GM12878 (cell line): ENCODE results near the gene RIPPLY3. TPM values are rescaled to one million over a fixed set of nuclear protein-coding genes. Genes with fewer than 3 reads are reported as not detected.

Source experiments
- ATAC-seq: fragments of 200-7000 bp; cut with Tn5 transposase; 3 replicates; pipeline ENCODE4 v1.9.1; 2020; ENCODE audit warnings: mild to moderate bottlenecking, moderate library complexity
- BruUV-seq: library from RNA; stranded (reverse); fragments of 400-500 nt; replicated peaks from 2 replicates; lab custom pipeline; 2021; lab: Mats Ljungman, UMichigan
- CTCF ChIA-PET: fragments of 300-600 bp; sonication (Branson Sonifier 250); formaldehyde crosslinking; extraction: SDS; loops from one replicate; lab custom pipeline; 2021; ENCODE audit warnings: inconsistent platforms; lab: Yijun Ruan, JAX
- POLR2A ChIA-PET: fragments of 350-600 bp; formaldehyde crosslinking; extraction: SDS; loops from one replicate; lab custom pipeline; 2021; ENCODE audit warnings: inconsistent platforms; lab: Charles Lee
- RAD21 ChIA-PET: fragments of 300-600 bp; sonication (Branson Sonifier 250); formaldehyde crosslinking; loops from one replicate; lab custom pipeline; 2023; ENCODE audit warnings: antibody characterized with exemption; ENCODE audit not compliant: unreplicated experiment; lab: Charles Lee
- SMC1A ChIA-PET: fragments of 300-600 bp; sonication (Branson Sonifier 250); formaldehyde crosslinking; loops from one replicate; lab custom pipeline; 2023; ENCODE audit not compliant: unreplicated experiment, uncharacterized antibody; lab: Charles Lee
- DNase-seq: peaks from one replicate; pipeline ENCODE4 v3.0.0-alpha.2; 2011; ENCODE audit warnings: low read depth, low spot score
- FAIRE-seq: peaks from 3 replicates; lab custom pipeline; 2011; peaks lifted over from hg19 to GRCh38; lab: Jason Lieb, UNC
- H2AFZ ChIP-seq: 2 replicates; pipeline ENCODE4 v1.6.0; 2011; ENCODE audit warnings: low read depth, low read length, control low read depth; ENCODE audit not compliant: control insufficient read depth
- H3K27ac ChIP-seq: 2 replicates; pipeline ENCODE4 v1.5.1; 2011; ENCODE audit warnings: control low read depth; ENCODE audit not compliant: control insufficient read depth, insufficient read depth
- H3K27me3 ChIP-seq, 2 experiments: replicated peaks in 1 of 2; 2 replicates each; pipeline versions ENCODE4 v1.6.0 to v1.6.1; 2011; ENCODE audit warnings: low read length in 1 of 2; ENCODE audit not compliant: control insufficient read depth in 2 of 2, insufficient read depth in 2 of 2
- H3K36me3 ChIP-seq, 2 experiments: 2 replicates each; pipeline ENCODE4 v1.5.1; 2011; ENCODE audit warnings: low read length in 1 of 2; ENCODE audit not compliant: control insufficient read depth in 2 of 2, insufficient read depth in 2 of 2
- H3K4me1 ChIP-seq: 2 replicates; pipeline ENCODE4 v1.6.1; 2011; ENCODE audit warnings: mild to moderate bottlenecking, low read length, moderate library complexity, mixed read lengths; ENCODE audit not compliant: control insufficient read depth, insufficient read depth
- H3K4me2 ChIP-seq: 2 replicates; pipeline ENCODE4 v1.6.0; 2011; ENCODE audit warnings: control low read depth; ENCODE audit not compliant: control insufficient read depth, insufficient read depth
- H3K4me3 ChIP-seq: fragments of 200-600 bp; sonication (generic); 2 replicates; pipeline ENCODE4 v1.5.1; 2016
- H3K79me2 ChIP-seq: 2 replicates; pipeline ENCODE4 v1.6.0; 2011; ENCODE audit warnings: low read length; ENCODE audit not compliant: control insufficient read depth, insufficient read depth
- H3K9ac ChIP-seq: 2 replicates; pipeline ENCODE4 v1.8.0; 2011; ENCODE audit warnings: low read length, control low read depth, mixed read lengths; ENCODE audit not compliant: control insufficient read depth, insufficient read depth
- H3K9me3 ChIP-seq: replicated peaks from 3 replicates; pipeline ENCODE4 v1.5.1; 2011; ENCODE audit warnings: mild to moderate bottlenecking, low read length; ENCODE audit not compliant: control insufficient read depth, insufficient read depth
- H4K20me1 ChIP-seq: 2 replicates; pipeline ENCODE4 v1.6.0; 2011; ENCODE audit not compliant: control insufficient read depth, insufficient read depth
- ATF7 ChIP-seq: fragments of 450-650 bp; IDR thresholded peaks from 2 replicates; pipeline ENCODE4 v1.6.1; 2016; ENCODE audit warnings: low read depth, mild to moderate bottlenecking
- BACH1 ChIP-seq: fragments of 450-650 bp; IDR thresholded peaks from 2 replicates; pipeline ENCODE4 v1.6.1; 2017; ENCODE audit warnings: mild to moderate bottlenecking, borderline replicate concordance
- IKZF1 ChIP-seq: fragments of 450-650 bp; conservative IDR thresholded peaks from 2 replicates; pipeline ENCODE4 v1.6.1; 2017; ENCODE audit warnings: antibody characterized with exemption, mild to moderate bottlenecking
- JUNB ChIP-seq: IDR thresholded peaks from 2 replicates; pipeline ENCODE4 v1.6.1; 2016; ENCODE audit warnings: antibody characterized with exemption, mild to moderate bottlenecking
- LARP7 ChIP-seq: fragments of 450-650 bp; IDR thresholded peaks from 2 replicates; pipeline ENCODE4 v1.6.1; 2017; ENCODE audit warnings: mild to moderate bottlenecking
- MEF2A ChIP-seq: IDR thresholded peaks from 2 replicates; pipeline ENCODE4 v1.6.1; 2011; ENCODE audit warnings: low read depth, mild to moderate bottlenecking, low read length, moderate library complexity; ENCODE audit not compliant: insufficient read depth
- POU2F2 ChIP-seq: IDR thresholded peaks from 3 replicates; pipeline ENCODE4 v1.6.1; 2011; ENCODE audit warnings: low read depth, mild to moderate bottlenecking, low read length, borderline replicate concordance
- TCF3 ChIP-seq: IDR thresholded peaks from 2 replicates; pipeline ENCODE4 v1.6.1; 2012; ENCODE audit warnings: low read depth, mild to moderate bottlenecking, low read length, borderline replicate concordance; ENCODE audit not compliant: insufficient read depth
- TCF7 ChIP-seq: IDR thresholded peaks from 2 replicates; pipeline ENCODE4 v1.6.1; 2014; ENCODE audit warnings: antibody characterized with exemption, borderline replicate concordance
- WGBS: methylation state at CpG from one replicate; pipeline ENCODE4 v1.1.6; 2016; ENCODE audit warnings: low lambda C conversion rate; ENCODE audit not compliant: insufficient replicate concordance, insufficient coverage; ENCODE audit errors: missing lambda C conversion rate; 5-methylcytosine and 5-hydroxymethylcytosine counted together
- in situ Hi-C: fragments of 300-500 bp; cut with MboI; formaldehyde crosslinking; loops from 9 replicates; pipeline ENCODE4 v1.14.3; 2018; ENCODE audit warnings: mixed read lengths
- intact Hi-C: fragments of 100-400 bp; cut with micrococcal nuclease; formaldehyde crosslinking; loops from one replicate; pipeline ENCODE4 v1.14.2; 2022; ENCODE audit not compliant: unreplicated experiment
- polyA plus RNA-seq, 11 experiments: library from polyadenylated mRNA; depleted of rRNA in 4 of 11; unstranded in 6 of 11; stranded (reverse) in 5 of 11; fragments of >200 nt; fragmentation: Nextera tagmentation in 4 of 11; fragmentation: Illumina TruSeq in 1 of 11; extraction: Ambion mirVana in 4 of 11; extraction: Trizol in 1 of 11; gene quantifications; 1 replicate in 1 of 11; 2 replicates in 10 of 11; pipeline versions ENCODE4 v1.2.1 to v1.2.3, GENCODE V29; 2011 to 2016; ENCODE audit warnings: inconsistent platforms in 2 of 11, missing spikeins in 2 of 11, low read depth in 1 of 11
- total RNA-seq, 4 experiments: library from RNA; depleted of rRNA in 3 of 4; stranded (reverse); fragments of >200 nt in 3 of 4; fragmentation: Illumina TruSeq in 1 of 4; extraction: Trizol in 1 of 4; gene quantifications; 2 replicates each; pipeline versions ENCODE4 v1.2.1 to v1.2.3, GENCODE V29; 2013 to 2021

RIPPLY3 gene
- total and polyA plus RNA-seq, 10 of the 15 experiments (the other 5 are each of a cell fraction or from before 2014, with no cell fraction given), result not detected

- TF ChIP-seq MEF2A, result no peak
- TF ChIP-seq TCF7, result peak; percentile 43; the same call in 1 of the 2 replicates
- no peak for TF ChIP-seq TCF3
- TF ChIP-seq ATF7, result peak; percentile 83
- 0 out of 3 replicates have a peak, but pooled peaks have one; percentile 19 for TF ChIP-seq POU2F2
Measured at GRCh38 chr21:36976882-36977651, 29.4 kb upstream of the RIPPLY3 start (continued).

- ATAC-seq (peak; percentile 76), DNase-seq (no peak), FAIRE-seq (no peak)
- ChIA-PET POLR2A (interaction anchor here (0.6 to 1.2 kb wide), 2 partner anchors 10 to 840 kb away, joined by 4 to 5 read pairs; no protein-coding TSS in a partner anchor), RAD21 (interaction anchor here (0.6 to 2.5 kb wide), 4 partner anchors 9 to 892 kb away, joined by 3 to 11 read pairs (median 4); no protein-coding TSS in a partner anchor), CTCF (interaction anchor here (0.9 to 6.5 kb wide), 2 partner anchors 11 to 30 kb away, joined by 4 to 94 read pairs; no protein-coding TSS in a partner anchor), SMC1A (interaction anchor here (2.1 kb wide), 1 partner anchor 9 kb away, joined by 6 read pairs; no protein-coding TSS in a partner anchor)
- Histone ChIP-seq H3K4me3 (peak overlapping the region; percentile 47; the same call in 1 of the 2 replicates), H2AFZ (peak overlapping the region; percentile 73), H3K79me2 (no peaks in the 10 kb centered on the region), H3K4me1 (peaks cover 15% of the 10 kb centered on the region), H3K27ac (no peak overlapping the region), H3K27me3 (no peaks in the 10 kb centered on the region), H3K9me3 (no peaks in the 10 kb centered on the region), H4K20me1 (no peaks in the 10 kb centered on the region), H3K4me2 (peak overlapping the region; percentile 91), H3K36me3 (no peaks in the 10 kb centered on the region), H3K9ac (peak overlapping the region; percentile 28)
- WGBS, result 3% methylated on average over 44 of the region's 53 CpGs
- intact Hi-C loops (loop anchor here (10.0 kb wide), 1 partner anchor 384 kb away; the partner anchor contains the start of gene DYRK1A), in situ Hi-C loops (no loop called here)
- no peak for TF ChIP-seq JUNB
- peak; percentile 49 for TF ChIP-seq IKZF1
- TF ChIP-seq LARP7, result 0 out of 2 replicates have a peak, but pooled peaks have one; percentile 20
- TF ChIP-seq BACH1, result 0 out of 2 replicates have a peak, but pooled peaks have one; percentile 29
- BruUV-seq, result no TSS peak
Measured at GRCh38 chr21:36980280-36981048, 26.0 kb upstream of the RIPPLY3 start.
